SK-N-SH (cell line): Measurements from ENCODE around the gene NRL. TPM values are rescaled to one million over a fixed set of nuclear protein-coding genes. Genes with fewer than 3 reads are reported as not detected.

Source experiments
- CTCF ChIA-PET: fragments of 300-600, 350-600 bp; formaldehyde crosslinking; extraction: SDS; loops from one replicate; lab custom pipeline; 2021; lab: Yijun Ruan, JAX
- POLR2A ChIA-PET: fragments of 350-600 bp; sonication (Branson Sonifier 250); formaldehyde crosslinking; extraction: SDS; loops from one replicate; lab custom pipeline; 2020; ENCODE audit warnings: antibody characterized with exemption, inconsistent platforms; lab: Yijun Ruan, JAX
- DNase-seq: peaks from one replicate; pipeline ENCODE4 v3.0.0; 2012
- H2AFZ ChIP-seq: fragments of 200-600 bp; sonication (generic); 2 replicates; pipeline ENCODE4 v1.8.1; 2016; ENCODE audit warnings: antibody characterized with exemption, mild to moderate bottlenecking, low read depth
- H3F3A ChIP-seq: fragments of 200-600 bp; sonication (generic); replicated peaks from 2 replicates; pipeline ENCODE3; 2016; ENCODE audit warnings: antibody characterized with exemption, mild to moderate bottlenecking; ENCODE audit not compliant: insufficient read depth
- H3K27ac ChIP-seq, 2 experiments: fragments of 200-500 bp in 1 of 2; fragments of 200-600 bp in 1 of 2; sonication (Bioruptor generic) in 1 of 2; sonication (generic), shearing (Covaris generic) in 1 of 2; 2 replicates each; pipeline versions ENCODE4 v1.5.1 to v1.6.1; 2014 to 2016; ENCODE audit warnings: low read depth in 2 of 2, inconsistent platforms in 1 of 2, low read length in 1 of 2, mild to moderate bottlenecking in 1 of 2, mixed read lengths in 1 of 2
- H3K27me3 ChIP-seq: fragments of 200-600 bp; sonication (generic), shearing (Covaris generic); 2 replicates; pipeline ENCODE4 v1.6.1; 2016; ENCODE audit warnings: mixed run types; ENCODE audit not compliant: insufficient read depth
- H3K36me3 ChIP-seq, 2 experiments: fragments of 200-500 bp in 1 of 2; fragments of 200-600 bp in 1 of 2; sonication (Bioruptor generic) in 1 of 2; sonication (generic) in 1 of 2; replicated peaks in 1 of 2; 2 replicates each; pipeline versions ENCODE3 to v1.5.1; 2014 to 2016; ENCODE audit warnings: low read length in 1 of 2, mild to moderate bottlenecking in 1 of 2; ENCODE audit not compliant: insufficient read depth in 2 of 2, control insufficient read depth in 1 of 2
- H3K4me1 ChIP-seq, 2 experiments: fragments of 200-500 bp in 1 of 2; fragments of 200-600 bp in 1 of 2; sonication (Bioruptor generic) in 1 of 2; sonication (generic), shearing (Covaris generic) in 1 of 2; 2 replicates each; pipeline versions ENCODE4 v1.5.1 to v1.6.1; 2014 to 2016; ENCODE audit warnings: low read depth in 1 of 2, low read length in 1 of 2, mixed run types in 1 of 2; ENCODE audit not compliant: insufficient read depth in 2 of 2, control insufficient read depth in 1 of 2
- H3K4me2 ChIP-seq: fragments of 200-600 bp; sonication (generic), shearing (Covaris generic); 2 replicates; pipeline ENCODE4 v1.6.1; 2017; ENCODE audit warnings: mixed run types
- H3K4me3 ChIP-seq, 2 experiments: fragments of 200-500 bp in 1 of 2; fragments of 200-600 bp in 1 of 2; sonication (Bioruptor generic) in 1 of 2; sonication (generic), shearing (Covaris generic) in 1 of 2; 2 replicates each; pipeline versions ENCODE4 v1.5.1 to v1.8.1; 2014 to 2016; ENCODE audit warnings: low read depth in 2 of 2, inconsistent platforms in 1 of 2, low read length in 1 of 2, mild to moderate bottlenecking in 1 of 2, mixed read lengths in 1 of 2, moderate library complexity in 1 of 2
- H3K79me2 ChIP-seq: fragments of 200-600 bp; sonication (generic); 2 replicates; pipeline ENCODE4 v1.8.1; 2017; ENCODE audit warnings: mild to moderate bottlenecking; ENCODE audit not compliant: insufficient read depth
- H3K9ac ChIP-seq: fragments of 200-600 bp; sonication (generic); 2 replicates; pipeline ENCODE4 v1.6.1; 2017; ENCODE audit warnings: mixed run types
- H3K9me2 ChIP-seq: fragments of 200-600 bp; sonication (generic); 2 replicates; pipeline ENCODE4 v1.6.1; 2017; ENCODE audit warnings: mixed run types
- H3K9me3 ChIP-seq: fragments of 200-600 bp; sonication (generic); 2 replicates; pipeline ENCODE4 v1.6.1; 2017; ENCODE audit warnings: mixed run types, mild to moderate bottlenecking, moderate library complexity
- H4K20me1 ChIP-seq: fragments of 200-600 bp; sonication (generic); 2 replicates; pipeline ENCODE4 v1.6.1; 2017; ENCODE audit warnings: mild to moderate bottlenecking, mixed run types; ENCODE audit not compliant: insufficient read depth
- CTCF ChIP-seq: fragments of 200-600 bp; sonication (generic); IDR thresholded peaks from 2 replicates; pipeline ENCODE4 v1.6.1; 2017; ENCODE audit warnings: antibody characterized with exemption, mild to moderate bottlenecking, moderate library complexity
- ELF1 ChIP-seq: IDR thresholded peaks from 2 replicates; pipeline ENCODE4 v1.4.0; 2012
- EP300 ChIP-seq, 2 experiments: IDR thresholded peaks; 2 replicates each; pipeline versions ENCODE4 v1.4.0 to v1.6.1; 2012; ENCODE audit warnings: borderline replicate concordance in 1 of 2, low read depth in 1 of 2, low read length in 1 of 2
- EZH2phosphoT487 ChIP-seq: fragments of 200-600 bp; sonication (generic); IDR thresholded peaks from 2 replicates; pipeline ENCODE4 v1.6.1; 2017; ENCODE audit warnings: low read depth, mixed run types, mild to moderate bottlenecking, antibody characterized with exemption, moderate library complexity, borderline replicate concordance
- GABPA ChIP-seq: IDR thresholded peaks from 2 replicates; pipeline ENCODE4 v1.4.0; 2012; ENCODE audit warnings: low read depth, mild to moderate bottlenecking
- GATA2 ChIP-seq: sonication (generic); formaldehyde crosslinking; IDR thresholded peaks from 2 replicates; pipeline ENCODE4 v1.5.0; 2020; ENCODE audit warnings: mild to moderate bottlenecking, missing genetic modification reagents
- JUND ChIP-seq: IDR thresholded peaks from 2 replicates; pipeline ENCODE4 v1.4.0; 2012
- MXI1 ChIP-seq: IDR thresholded peaks from 2 replicates; pipeline ENCODE4 v1.6.1; 2012; ENCODE audit warnings: mild to moderate bottlenecking, low read depth, low read length, improper control_type of control experiment
- RAD21 ChIP-seq: IDR thresholded peaks from 2 replicates; pipeline ENCODE4 v1.6.1; 2012; ENCODE audit warnings: mild to moderate bottlenecking, low read length
- RCOR1 ChIP-seq: fragments of 150-350 bp; IDR thresholded peaks from 2 replicates; pipeline ENCODE4 v1.6.1; 2017; ENCODE audit warnings: antibody characterized with exemption, low read length
- RFX5 ChIP-seq: IDR thresholded peaks from 2 replicates; pipeline ENCODE4 v1.6.1; 2012; ENCODE audit warnings: mild to moderate bottlenecking, improper control_type of control experiment, low read length
- RXRA ChIP-seq: IDR thresholded peaks from 2 replicates; pipeline ENCODE4 v1.4.0; 2012; ENCODE audit warnings: low read depth, mild to moderate bottlenecking, borderline replicate concordance
- SIN3A ChIP-seq: IDR thresholded peaks from 2 replicates; pipeline ENCODE4 v1.6.1; 2012; ENCODE audit warnings: low read depth, mild to moderate bottlenecking, low read length, moderate library complexity, borderline replicate concordance
- SMC3 ChIP-seq: IDR thresholded peaks from 2 replicates; pipeline ENCODE4 v1.6.1; 2012; ENCODE audit warnings: low read depth, low read length, improper control_type of control experiment
- USF1 ChIP-seq: IDR thresholded peaks from 2 replicates; pipeline ENCODE4 v1.4.0; 2012; ENCODE audit warnings: low read depth, borderline replicate concordance
- USF2 ChIP-seq: fragments of 150-350 bp; IDR thresholded peaks from 2 replicates; pipeline ENCODE4 v1.6.1; 2017; ENCODE audit warnings: antibody characterized with exemption, low read length, low read depth, borderline replicate concordance
- ZBTB33 ChIP-seq: IDR thresholded peaks from 2 replicates; pipeline ENCODE4 v1.4.0; 2012; ENCODE audit warnings: low read depth, borderline replicate concordance
- WGBS: methylation state at CpG from one replicate; pipeline ENCODE4 v1.1.6; 2017; ENCODE audit warnings: low lambda C conversion rate; 5-methylcytosine and 5-hydroxymethylcytosine counted together
- polyA plus RNA-seq, 3 experiments: library from polyadenylated mRNA; depleted of rRNA; stranded (reverse); fragments of >200 nt; gene quantifications; 2 replicates each; pipeline ENCODE4 v1.2.3, GENCODE V29; 2012
- TF ChIP-seq, protein P1 (sequence below): fragments of 150-350 bp; IDR thresholded peaks from 2 replicates; pipeline ENCODE4 v1.6.1; 2016; ENCODE audit warnings: mild to moderate bottlenecking, low read depth, low read length
- TF ChIP-seq, protein P2 (sequence below): IDR thresholded peaks from 2 replicates; pipeline ENCODE4 v1.4.0; 2012; ENCODE audit warnings: low read depth

Gene NRL
- polyA plus RNA-seq, 1 of the 3 experiments (the other 2 are of a cell fraction) = 0.76 TPM

- peaks cover 46 to 51% of the 10 kb centered on the region in 2 experiments for H3K36me3 ChIP-seq
- no peak for DNase-seq
- H4K20me1 ChIP-seq = peaks cover 10% of the 10 kb centered on the region; the same call in 1 of the 2 replicates
- no peaks in the 10 kb centered on the region for H3K27me3 ChIP-seq
- H3K9me2 ChIP-seq = no peaks in the 10 kb centered on the region
- no peak overlapping the region for H2AFZ ChIP-seq
- H3K9me3 ChIP-seq = no peaks in the 10 kb centered on the region
- H3K27ac ChIP-seq = no peak overlapping the region
- no peak overlapping the region for H3K9ac ChIP-seq
- H3F3A ChIP-seq = peaks cover 5% of the 10 kb centered on the region
- H3K79me2 ChIP-seq = peaks cover 29% of the 10 kb centered on the region
- CTCF ChIA-PET = interaction anchor here (0.8 to 3.4 kb wide), 5 partner anchors 9 to 157 kb away, joined by 3 to 29 read pairs (median 6); partner anchors contain the start of genes CIDEB, FITM1 and IRF9
- 98% methylated on average over 11 of the region's 16 CpGs for WGBS
- H3K4me2 ChIP-seq = no peak overlapping the region
- TF ChIP-seq, protein P1, sequence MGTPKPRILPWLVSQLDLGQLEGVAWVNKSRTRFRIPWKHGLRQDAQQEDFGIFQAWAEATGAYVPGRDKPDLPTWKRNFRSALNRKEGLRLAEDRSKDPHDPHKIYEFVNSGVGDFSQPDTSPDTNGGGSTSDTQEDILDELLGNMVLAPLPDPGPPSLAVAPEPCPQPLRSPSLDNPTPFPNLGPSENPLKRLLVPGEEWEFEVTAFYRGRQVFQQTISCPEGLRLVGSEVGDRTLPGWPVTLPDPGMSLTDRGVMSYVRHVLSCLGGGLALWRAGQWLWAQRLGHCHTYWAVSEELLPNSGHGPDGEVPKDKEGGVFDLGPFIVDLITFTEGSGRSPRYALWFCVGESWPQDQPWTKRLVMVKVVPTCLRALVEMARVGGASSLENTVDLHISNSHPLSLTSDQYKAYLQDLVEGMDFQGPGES = no peak
- POLR2A ChIA-PET = interaction anchor here (1.1 to 2.4 kb wide), 3 partner anchors 8 to 10 kb away, joined by 3 to 10 read pairs (median 4); partner anchors contain the start of genes EMC9 and IRF9
- no peak overlapping the region for H3K4me3 ChIP-seq
- peaks cover 6 to 9% of the 10 kb centered on the region in 2 experiments; a peak in 3 of 4 replicates for H3K4me1 ChIP-seq
Observed at GRCh38 chr14:24151404-24152080, 36.8 kb upstream of the NRL start.

- Histone ChIP-seq H2AFZ (no peak overlapping the region), H3K9me3 (no peaks in the 10 kb centered on the region), H3K4me1 (peaks cover 6 to 11% of the 10 kb centered on the region in 2 experiments; a peak in 3 of 4 replicates), H3K4me3 (no peak overlapping the region), H3K36me3 (peaks cover 41 to 48% of the 10 kb centered on the region in 2 experiments), H3K9me2 (no peaks in the 10 kb centered on the region), H3F3A (peaks cover 5% of the 10 kb centered on the region), H4K20me1 (peaks cover 10% of the 10 kb centered on the region; the same call in 1 of the 2 replicates), H3K4me2 (no peak overlapping the region), H3K79me2 (peaks cover 32% of the 10 kb centered on the region), H3K27me3 (no peaks in the 10 kb centered on the region), H3K27ac (no peak overlapping the region), H3K9ac (no peak overlapping the region)
- ChIA-PET POLR2A (interaction anchor here (1.1 to 2.4 kb wide), 3 partner anchors 8 to 11 kb away, joined by 3 to 10 read pairs (median 4); partner anchors contain the start of genes EMC9 and IRF9), CTCF (interaction anchor here (0.8 to 3.4 kb wide), 4 partner anchors 10 to 157 kb away, joined by 3 to 29 read pairs (median 4); partner anchors contain the start of genes CIDEB, FITM1 and IRF9)
- DNase-seq = no peak
- WGBS = 93% methylated on average over 8 of the region's 9 CpGs
- TF ChIP-seq ELF1 (no peak), SIN3A (no peak), USF1 (no peak), RAD21 (no peak), JUND (no peak), RXRA (no peak), RCOR1 (no peak), MXI1 (no peak), EZH2phosphoT487 (no peak), GATA2 (no peak), USF2 (no peak), RFX5 (no peak), SMC3 (no peak), EP300 (IDR thresholded peaks at IDR 0.05; ENCODE audit: borderline replicate concordance in 1 of 2, low read depth in 1 of 2, low read length in 1 of 2) (no peak), ZBTB33 (no peak), CTCF (no peak), GABPA (no peak)
- TF ChIP-seq, protein P2, sequence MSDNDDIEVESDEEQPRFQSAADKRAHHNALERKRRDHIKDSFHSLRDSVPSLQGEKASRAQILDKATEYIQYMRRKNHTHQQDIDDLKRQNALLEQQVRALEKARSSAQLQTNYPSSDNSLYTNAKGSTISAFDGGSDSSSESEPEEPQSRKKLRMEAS = no peak
Observed at GRCh38 chr14:24150993-24151392, 36.2 kb upstream of the NRL start.
